Bronchial epithelial cell (primary cell): ENCODE results near the gene TPX2. TPM values are rescaled to one million over a fixed set of nuclear protein-coding genes. Genes with fewer than 3 reads are reported as not detected.

Experiments
- DNase-seq: peaks from one replicate; pipeline ENCODE4 v3.0.0-alpha.2; 2010; ENCODE audit warnings: low read depth
- FAIRE-seq: peaks from 2 replicates; lab custom pipeline; 2011; peaks lifted over from hg19 to GRCh38; lab: Jason Lieb, UNC
- H3K27me3 ChIP-seq: 2 replicates; pipeline ENCODE4 v1.5.1; 2011; ENCODE audit warnings: low read length; ENCODE audit not compliant: control insufficient read depth, insufficient read depth
- H3K36me3 ChIP-seq: 2 replicates; pipeline ENCODE4 v1.5.1; 2011; ENCODE audit warnings: low read length; ENCODE audit not compliant: control insufficient read depth, insufficient read depth
- H3K4me3 ChIP-seq: 2 replicates; pipeline ENCODE4 v1.5.1; 2011; ENCODE audit warnings: mild to moderate bottlenecking, low read depth, low read length, control low read depth
- total RNA-seq: library from RNA; depleted of rRNA; stranded (reverse); fragments of >200 nt; gene quantifications from 2 replicates; pipeline ENCODE4 v1.2.1, GENCODE V29; 2014
- TF ChIP-seq, protein P1 (sequence below): IDR thresholded peaks from 2 replicates; pipeline ENCODE4 v1.5.1; 2011; ENCODE audit warnings: mild to moderate bottlenecking, moderate library complexity, low read length, control low read depth, inconsistent platforms; ENCODE audit not compliant: insufficient read depth, severe bottlenecking

TPX2 gene
- total RNA-seq, 1 donor from 2014 or later = 1.3 TPM

DNA sequence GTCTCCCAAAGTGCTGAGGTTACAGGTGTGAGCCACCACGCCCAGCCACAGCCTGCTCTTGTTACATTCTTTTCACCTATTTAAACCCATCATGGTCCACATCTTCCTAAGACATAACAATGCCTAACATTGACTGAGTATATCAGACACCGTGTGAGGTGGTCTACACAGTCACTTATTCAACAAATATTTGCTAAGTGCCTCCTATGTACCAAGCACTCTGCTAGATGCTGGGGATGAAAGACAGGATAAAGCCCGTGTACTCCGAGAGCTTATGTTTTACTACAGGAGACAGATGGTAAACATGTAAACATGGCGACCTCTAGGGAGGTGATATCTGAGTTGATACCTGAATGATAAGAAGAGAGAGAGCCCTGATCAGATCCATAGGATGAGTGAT, 29.2 kb upstream of the TPX2 start:
- Histone ChIP-seq H3K27me3 (no peaks in the 10 kb centered on the region), H3K36me3 (peaks cover 21% of the 10 kb centered on the region), H3K4me3 (no peak overlapping the region)
- FAIRE-seq (no peak), DNase-seq (no peak)
- TF ChIP-seq, protein P1, sequence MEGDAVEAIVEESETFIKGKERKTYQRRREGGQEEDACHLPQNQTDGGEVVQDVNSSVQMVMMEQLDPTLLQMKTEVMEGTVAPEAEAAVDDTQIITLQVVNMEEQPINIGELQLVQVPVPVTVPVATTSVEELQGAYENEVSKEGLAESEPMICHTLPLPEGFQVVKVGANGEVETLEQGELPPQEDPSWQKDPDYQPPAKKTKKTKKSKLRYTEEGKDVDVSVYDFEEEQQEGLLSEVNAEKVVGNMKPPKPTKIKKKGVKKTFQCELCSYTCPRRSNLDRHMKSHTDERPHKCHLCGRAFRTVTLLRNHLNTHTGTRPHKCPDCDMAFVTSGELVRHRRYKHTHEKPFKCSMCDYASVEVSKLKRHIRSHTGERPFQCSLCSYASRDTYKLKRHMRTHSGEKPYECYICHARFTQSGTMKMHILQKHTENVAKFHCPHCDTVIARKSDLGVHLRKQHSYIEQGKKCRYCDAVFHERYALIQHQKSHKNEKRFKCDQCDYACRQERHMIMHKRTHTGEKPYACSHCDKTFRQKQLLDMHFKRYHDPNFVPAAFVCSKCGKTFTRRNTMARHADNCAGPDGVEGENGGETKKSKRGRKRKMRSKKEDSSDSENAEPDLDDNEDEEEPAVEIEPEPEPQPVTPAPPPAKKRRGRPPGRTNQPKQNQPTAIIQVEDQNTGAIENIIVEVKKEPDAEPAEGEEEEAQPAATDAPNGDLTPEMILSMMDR = no peak

DNA sequence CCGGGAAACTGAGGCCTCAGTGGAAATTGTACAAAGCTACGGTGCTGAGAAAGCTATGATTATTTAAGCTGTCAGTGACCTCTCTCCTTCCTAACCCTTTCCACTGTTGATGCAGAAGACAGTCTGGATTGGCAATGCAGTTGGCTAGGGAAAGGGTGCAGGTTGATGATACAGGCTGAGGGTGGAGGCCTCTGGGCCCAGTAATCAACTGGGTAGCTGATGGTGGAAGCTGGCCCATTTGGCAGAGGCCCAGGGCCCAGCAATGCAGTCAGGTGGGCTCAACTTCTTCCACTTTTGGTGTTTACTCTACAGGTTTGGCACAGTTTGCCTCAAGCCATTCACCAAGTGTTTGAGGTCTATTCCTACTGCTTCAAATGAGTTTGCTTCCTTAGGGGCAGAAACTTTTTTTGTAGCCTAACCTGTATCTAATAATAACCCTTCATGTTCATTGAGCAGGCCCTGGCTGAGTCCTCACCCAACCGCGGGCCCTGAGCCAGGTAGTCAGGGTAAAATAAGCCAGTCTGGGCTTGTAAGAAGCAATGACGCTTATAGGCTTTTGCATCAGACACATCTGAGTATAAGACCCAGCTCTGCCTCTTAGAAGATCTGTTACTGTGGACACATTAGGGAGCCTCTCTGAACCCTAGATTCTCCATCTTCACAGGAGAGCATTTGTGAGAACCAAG, 28.5 kb upstream of the TPX2 start:
- peak; percentile 98 for DNase-seq
- Histone ChIP-seq H3K4me3 (no peak overlapping the region), H3K27me3 (no peaks in the 10 kb centered on the region), H3K36me3 (peaks cover 23% of the 10 kb centered on the region)
- no peak for FAIRE-seq
- TF ChIP-seq, protein P1 = no peak

DNA sequence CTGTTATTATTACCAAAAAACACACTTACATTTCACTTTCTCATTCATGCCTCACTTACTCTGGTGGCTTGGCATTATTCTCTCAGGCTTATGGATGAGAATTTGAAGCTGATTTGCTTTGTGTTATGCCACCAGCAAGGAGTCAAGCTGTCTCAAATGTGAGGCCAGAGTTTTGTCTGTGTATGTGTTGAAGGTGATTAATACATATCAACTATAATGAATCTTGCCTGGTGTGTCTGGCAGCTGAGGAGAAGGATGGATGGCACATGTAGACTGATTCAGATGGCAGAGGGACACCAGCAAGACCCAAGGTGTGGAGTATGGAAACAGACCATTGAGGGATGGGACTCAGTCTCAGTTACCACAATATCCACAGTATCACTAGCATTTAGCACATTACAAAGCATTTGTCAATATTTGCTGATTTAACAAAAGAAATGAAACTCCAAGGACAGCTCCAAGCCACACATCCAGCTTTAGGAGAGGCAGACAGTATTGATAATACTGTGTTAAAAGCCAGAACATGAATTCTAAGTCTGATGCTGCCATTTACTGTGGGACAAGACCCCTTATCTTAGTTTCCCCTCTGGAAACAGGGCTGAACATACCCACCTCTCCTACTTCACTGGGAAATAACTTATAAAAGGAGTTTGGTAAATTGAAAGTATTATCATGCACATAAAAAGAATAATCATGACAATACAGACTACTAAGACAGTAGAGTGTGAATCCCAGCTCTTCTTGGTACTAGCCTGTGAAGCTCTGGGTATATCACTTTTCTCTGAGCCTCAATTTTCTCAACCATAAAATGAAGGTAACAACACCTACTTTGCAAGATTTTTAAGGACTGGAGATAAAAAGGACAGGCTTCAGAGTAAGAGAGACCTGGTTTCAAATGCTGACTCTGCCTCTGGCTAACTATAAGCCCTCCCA, 27.6 kb upstream of the TPX2 start:
- Histone ChIP-seq H3K36me3 (peaks cover 21% of the 10 kb centered on the region), H3K27me3 (no peaks in the 10 kb centered on the region), H3K4me3 (no peak overlapping the region)
- FAIRE-seq (no peak), DNase-seq (peak; percentile 48)
- TF ChIP-seq, protein P1 = no peak

DNA sequence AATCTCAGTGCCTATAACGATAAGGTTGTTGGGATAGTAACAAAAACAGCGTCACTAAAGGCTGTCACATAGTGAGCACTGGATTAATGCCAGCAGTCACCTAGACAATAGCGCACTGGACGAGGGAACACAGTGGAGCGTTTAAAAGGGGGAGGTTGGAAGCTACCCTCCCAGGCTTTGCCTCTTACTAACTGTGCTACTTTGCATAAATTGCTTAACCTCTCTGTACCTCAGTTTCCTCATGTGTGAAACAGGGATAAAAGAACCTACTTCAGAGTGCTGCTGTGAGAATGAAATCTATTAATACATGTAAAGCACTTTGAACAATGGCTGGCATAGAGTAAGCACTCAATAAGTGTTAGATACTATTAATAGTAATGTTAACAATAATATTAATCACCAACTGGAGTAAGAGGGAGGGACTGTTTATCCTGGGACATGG, 27.0 kb upstream of the TPX2 start:
- TF ChIP-seq, protein P1 = no peak
- Histone ChIP-seq H3K27me3 (no peaks in the 10 kb centered on the region), H3K36me3 (peaks cover 18% of the 10 kb centered on the region), H3K4me3 (no peak overlapping the region)
- no peak for FAIRE-seq
- no peak for DNase-seq

DNA sequence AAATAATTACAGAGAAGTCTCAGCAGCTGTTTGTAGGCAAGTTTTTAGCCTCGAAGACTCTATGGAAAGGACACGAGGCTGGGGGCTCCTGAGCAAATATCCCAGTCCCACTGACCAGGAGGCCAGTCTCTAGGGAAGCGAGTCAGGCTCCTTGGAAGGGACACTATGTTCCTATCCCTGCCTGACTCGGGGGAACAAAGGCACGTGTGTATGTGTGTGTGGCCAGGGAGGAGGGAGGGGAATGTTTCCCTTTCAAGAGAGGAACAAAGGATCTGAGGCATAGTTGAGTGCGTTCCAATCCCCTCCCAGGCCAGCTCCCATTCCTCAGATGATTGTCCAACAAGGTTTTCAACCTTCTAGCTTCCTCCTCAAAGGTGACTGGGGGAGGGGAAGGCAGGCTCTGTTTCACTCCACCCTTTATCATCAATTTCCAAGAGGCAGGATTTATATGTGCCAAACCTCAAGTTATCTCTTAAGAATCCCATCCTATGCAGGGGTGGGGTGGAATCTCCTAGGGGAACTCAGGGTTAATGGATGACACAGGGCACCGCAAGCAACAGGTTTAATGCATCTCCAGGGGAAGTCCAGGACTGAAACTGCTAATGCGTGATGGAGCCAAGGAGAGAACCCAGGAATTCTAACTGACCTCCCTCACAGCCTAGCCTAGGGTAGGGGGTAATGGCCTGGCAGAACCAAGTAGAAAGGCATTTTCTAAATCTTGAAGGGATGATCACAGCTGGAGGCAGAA, 26.4 kb upstream of the TPX2 start:
- TF ChIP-seq, protein P1 = no peak
- Histone ChIP-seq H3K36me3 (peaks cover 18% of the 10 kb centered on the region), H3K4me3 (no peak overlapping the region), H3K27me3 (no peaks in the 10 kb centered on the region)
- FAIRE-seq (no peak), DNase-seq (peak; percentile 81)
